ENCODE data around the gene CCDC88A.

CCDC88A gene

DNA sequence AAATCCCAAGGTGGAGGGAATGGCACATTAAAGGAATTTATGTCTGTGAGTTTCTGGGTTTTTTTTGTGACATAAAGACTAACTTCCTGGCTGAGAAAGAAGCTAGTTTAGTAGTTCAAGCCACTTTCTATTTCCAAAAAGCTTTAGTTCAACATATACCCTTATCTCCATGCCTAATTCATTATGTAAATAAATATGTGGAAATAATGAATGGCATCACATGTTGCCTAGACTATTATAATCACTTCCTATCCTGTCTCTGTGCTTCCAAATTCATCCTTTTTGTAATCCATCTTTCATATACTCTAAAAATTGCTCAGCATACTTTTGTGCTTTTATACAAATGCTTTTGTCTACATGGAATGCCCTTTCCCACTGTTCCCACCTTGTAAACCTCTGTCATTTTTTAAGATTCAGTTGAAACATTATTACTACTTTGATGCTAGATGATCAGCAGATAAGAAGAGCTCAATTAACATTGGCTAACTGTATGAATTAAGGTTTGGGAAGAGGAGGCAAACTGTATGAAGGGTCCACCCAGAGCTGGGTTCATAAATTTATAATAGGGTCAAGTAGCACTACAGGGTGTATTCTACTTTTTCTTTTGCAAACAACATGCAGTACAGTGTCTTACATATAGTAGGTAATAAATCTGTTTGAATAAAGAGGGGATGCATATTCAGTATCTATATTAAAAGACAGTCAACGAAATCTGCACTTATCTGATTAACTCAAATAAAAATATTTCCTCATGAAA, 88.9 kb downstream of the CCDC88A start:
- no peak for DNase-seq
- Histone ChIP-seq H2BK120ac (ENCODE audit: low read depth, low read length) (no peak overlapping the region), H3K23ac (ENCODE audit: low read length in 2 of 2) (no peak overlapping the region), H4K8ac (ENCODE audit: low read length) (no peak overlapping the region), H4K91ac (ENCODE audit: low read length) (no peak overlapping the region), H3K14ac (ENCODE audit: low read length in 2 of 2) (no peak overlapping the region), H2BK12ac (ENCODE audit: low read length in 2 of 2) (no peak overlapping the region), H3K18ac (ENCODE audit: low read depth in 1 of 2, low read length in 2 of 2) (no peak overlapping the region), H3K4ac (ENCODE audit: low read depth in 1 of 2, low read length in 2 of 2) (no peak overlapping the region), H3K36me3 (ENCODE audit: control insufficient read depth in 1 of 2, insufficient read depth in 2 of 2, low read depth in 1 of 2, low read length in 2 of 2) (peaks cover 4 to 65% of the 10 kb centered on the region in 2 experiments), H2BK5ac (ENCODE audit: low read depth, low read length, poor library complexity, severe bottlenecking) (no peak overlapping the region), H3K79me1 (replicated peaks; ENCODE audit: low read length, poor library complexity, severe bottlenecking) (no peaks in the 10 kb centered on the region), H3K27ac (ENCODE audit: low read length, poor library complexity, severe bottlenecking) (no peak overlapping the region), H2AFZ (ENCODE audit: low read depth, low read length) (no peak overlapping the region), H3K4me1 (ENCODE audit: control insufficient read depth, insufficient read depth, low read depth, low read length) (no peaks in the 10 kb centered on the region), H3K27me3 (ENCODE audit: control insufficient read depth in 1 of 2, insufficient read depth in 1 of 2, low read length in 2 of 2) (no peaks in the 10 kb centered on the region), H2BK15ac (ENCODE audit: low read depth, poor library complexity, severe bottlenecking) (no peak overlapping the region), H3K9ac (ENCODE audit: low read length) (no peak overlapping the region), H3K4me2 (ENCODE audit: low read length, poor library complexity, severe bottlenecking) (no peak overlapping the region), H3K4me3 (ENCODE audit: insufficient read depth in 1 of 2, low read depth in 1 of 2, low read length in 2 of 2) (no peak overlapping the region), H2AK5ac (ENCODE audit: low read length, severe bottlenecking) (no peak overlapping the region), H3K9me3 (ENCODE audit: control insufficient read depth, low read length) (peaks cover 9% of the 10 kb centered on the region)
- WGBS, result no CpG with 5 or more reads among the region's 1 CpG

DNA sequence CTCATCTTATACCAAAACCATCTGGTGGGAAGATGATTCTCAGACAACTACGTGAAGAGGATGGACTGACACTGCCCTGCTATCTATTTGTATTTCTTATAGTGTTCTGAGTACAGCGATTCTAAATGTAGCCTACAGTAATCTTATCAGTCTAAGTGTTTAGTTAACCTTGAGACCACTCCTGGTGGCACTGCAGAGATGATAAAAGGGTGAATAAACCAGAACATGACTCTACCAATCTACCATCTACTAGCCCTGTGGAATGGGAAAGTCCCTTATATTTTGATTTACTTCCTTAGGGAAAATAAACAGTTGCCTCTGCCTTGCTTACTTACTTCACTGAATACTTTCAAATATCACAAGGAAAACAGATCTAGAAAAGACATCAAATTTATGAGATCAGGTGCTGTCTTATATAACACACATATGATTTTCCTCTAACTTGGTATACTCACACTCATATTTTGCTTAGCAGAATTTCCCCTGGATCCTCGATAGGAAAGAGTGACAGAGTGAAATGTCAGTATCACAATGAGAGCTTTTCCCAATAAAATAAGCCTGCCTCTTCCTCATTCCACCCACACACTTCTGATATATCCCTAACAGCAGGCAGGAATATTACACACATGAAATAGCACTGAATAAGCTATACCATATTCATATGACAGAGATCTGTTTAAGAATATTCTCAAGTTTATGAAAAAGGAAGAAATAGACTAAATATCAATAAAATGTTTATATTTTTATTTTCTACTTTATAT, 92.0 kb downstream of the CCDC88A start:
- 93% methylated on average over 1 of the region's 3 CpGs for WGBS
- H2BK12ac ChIP-seq (ENCODE audit: low read length in 2 of 2), result no peak overlapping the region

GRCh38 chr2:55314985-55315384, 104.7 kb downstream of the CCDC88A start:
- Histone ChIP-seq H3K4me1 (ENCODE audit: control insufficient read depth, insufficient read depth, low read depth, low read length) (no peaks in the 10 kb centered on the region), H2AK5ac (ENCODE audit: low read length, severe bottlenecking) (no peak overlapping the region), H3K36me3 (ENCODE audit: control insufficient read depth in 1 of 2, insufficient read depth in 2 of 2, low read depth in 1 of 2, low read length in 2 of 2) (peaks cover 12 to 68% of the 10 kb centered on the region in 2 experiments), H3K4me2 (ENCODE audit: low read length, poor library complexity, severe bottlenecking) (no peak overlapping the region), H2AFZ (ENCODE audit: low read depth, low read length) (no peak overlapping the region), H3K79me1 (replicated peaks; ENCODE audit: low read length, poor library complexity, severe bottlenecking) (peaks cover 3% of the 10 kb centered on the region), H3K9me3 (ENCODE audit: control insufficient read depth, low read length) (no peaks in the 10 kb centered on the region), H2BK12ac (ENCODE audit: low read length in 2 of 2) (no peak overlapping the region), H3K23ac (ENCODE audit: low read length in 2 of 2) (no peak overlapping the region), H3K27me3 (ENCODE audit: control insufficient read depth in 1 of 2, insufficient read depth in 1 of 2, low read length in 2 of 2) (no peaks in the 10 kb centered on the region), H4K8ac (ENCODE audit: low read length) (no peak overlapping the region), H3K27ac (ENCODE audit: low read length, poor library complexity, severe bottlenecking) (no peak overlapping the region), H3K4ac (ENCODE audit: low read depth in 1 of 2, low read length in 2 of 2) (no peak overlapping the region), H2BK15ac (ENCODE audit: low read depth, poor library complexity, severe bottlenecking) (no peak overlapping the region), H3K14ac (ENCODE audit: low read length in 2 of 2) (no peak overlapping the region), H4K91ac (ENCODE audit: low read length) (no peak overlapping the region), H2BK5ac (ENCODE audit: low read depth, low read length, poor library complexity, severe bottlenecking) (no peak overlapping the region), H3K9ac (ENCODE audit: low read length) (no peak overlapping the region), H2BK120ac (ENCODE audit: low read depth, low read length) (no peak overlapping the region), H3K18ac (ENCODE audit: low read depth in 1 of 2, low read length in 2 of 2) (no peak overlapping the region), H3K4me3 (ENCODE audit: insufficient read depth in 1 of 2, low read depth in 1 of 2, low read length in 2 of 2) (no peak overlapping the region)
- 80% methylated on average over 1 of the region's 1 CpG for WGBS
- no peak for DNase-seq

More for the DNA sequence above, 92.0 kb downstream of the CCDC88A start:
- Histone ChIP-seq H3K4me1 (ENCODE audit: control insufficient read depth, insufficient read depth, low read depth, low read length) (no peaks in the 10 kb centered on the region), H2BK5ac (ENCODE audit: low read depth, low read length, poor library complexity, severe bottlenecking) (no peak overlapping the region), H3K79me1 (replicated peaks; ENCODE audit: low read length, poor library complexity, severe bottlenecking) (no peaks in the 10 kb centered on the region), H2BK120ac (ENCODE audit: low read depth, low read length) (no peak overlapping the region), H3K23ac (ENCODE audit: low read length in 2 of 2) (no peak overlapping the region), H3K9me3 (ENCODE audit: control insufficient read depth, low read length) (peaks cover 12% of the 10 kb centered on the region), H3K27ac (ENCODE audit: low read length, poor library complexity, severe bottlenecking) (no peak overlapping the region), H3K9ac (ENCODE audit: low read length) (no peak overlapping the region), H3K4me3 (ENCODE audit: insufficient read depth in 1 of 2, low read depth in 1 of 2, low read length in 2 of 2) (no peak overlapping the region), H4K8ac (ENCODE audit: low read length) (no peak overlapping the region), H3K4me2 (ENCODE audit: low read length, poor library complexity, severe bottlenecking) (no peak overlapping the region), H3K36me3 (ENCODE audit: control insufficient read depth in 1 of 2, insufficient read depth in 2 of 2, low read depth in 1 of 2, low read length in 2 of 2) (peaks cover 7 to 57% of the 10 kb centered on the region in 2 experiments), H2BK15ac (ENCODE audit: low read depth, poor library complexity, severe bottlenecking) (no peak overlapping the region), H3K4ac (ENCODE audit: low read depth in 1 of 2, low read length in 2 of 2) (no peak overlapping the region), H2AFZ (ENCODE audit: low read depth, low read length) (no peak overlapping the region), H2AK5ac (ENCODE audit: low read length, severe bottlenecking) (no peak overlapping the region), H4K91ac (ENCODE audit: low read length) (no peak overlapping the region), H3K14ac (ENCODE audit: low read length in 2 of 2) (no peak overlapping the region), H3K27me3 (ENCODE audit: control insufficient read depth in 1 of 2, insufficient read depth in 1 of 2, low read length in 2 of 2) (no peaks in the 10 kb centered on the region), H3K18ac (ENCODE audit: low read depth in 1 of 2, low read length in 2 of 2) (no peak overlapping the region)
- no peak for DNase-seq

DNA sequence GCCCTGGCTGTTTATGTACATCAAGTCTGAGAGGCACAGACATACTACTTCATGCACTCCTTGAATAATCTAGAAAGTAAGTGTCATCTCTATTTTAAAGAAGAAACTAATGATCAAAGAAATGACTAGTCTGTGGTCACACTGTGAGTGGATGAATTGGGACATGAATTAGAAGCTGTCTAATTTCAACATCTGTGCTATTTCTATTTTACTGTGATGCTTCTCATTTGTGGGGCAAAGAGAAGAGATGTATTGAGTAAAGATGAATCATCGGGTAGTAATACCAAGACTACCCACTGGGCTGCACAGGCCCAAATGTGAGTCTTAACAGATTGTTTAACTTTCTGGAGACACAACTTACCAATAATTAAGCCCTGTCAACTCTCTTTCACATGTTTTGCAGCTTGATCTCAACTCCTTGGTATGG, 108.2 kb downstream of the CCDC88A start:
- Histone ChIP-seq H3K27me3 (ENCODE audit: control insufficient read depth in 1 of 2, insufficient read depth in 1 of 2, low read length in 2 of 2) (no peaks in the 10 kb centered on the region), H3K27ac (ENCODE audit: low read length, poor library complexity, severe bottlenecking) (no peak overlapping the region), H2BK15ac (ENCODE audit: low read depth, poor library complexity, severe bottlenecking) (no peak overlapping the region), H2BK12ac (ENCODE audit: low read length in 2 of 2) (no peak overlapping the region), H3K4me3 (ENCODE audit: insufficient read depth in 1 of 2, low read depth in 1 of 2, low read length in 2 of 2) (no peak overlapping the region), H3K79me1 (replicated peaks; ENCODE audit: low read length, poor library complexity, severe bottlenecking) (peaks cover 3% of the 10 kb centered on the region), H3K4me1 (ENCODE audit: control insufficient read depth, insufficient read depth, low read depth, low read length) (no peaks in the 10 kb centered on the region), H4K91ac (ENCODE audit: low read length) (no peak overlapping the region), H3K14ac (ENCODE audit: low read length in 2 of 2) (no peak overlapping the region), H3K4ac (ENCODE audit: low read depth in 1 of 2, low read length in 2 of 2) (no peak overlapping the region), H2AK5ac (ENCODE audit: low read length, severe bottlenecking) (no peak overlapping the region), H3K9me3 (ENCODE audit: control insufficient read depth, low read length) (no peaks in the 10 kb centered on the region), H2BK5ac (ENCODE audit: low read depth, low read length, poor library complexity, severe bottlenecking) (no peak overlapping the region), H2AFZ (ENCODE audit: low read depth, low read length) (no peak overlapping the region), H4K8ac (ENCODE audit: low read length) (no peak overlapping the region), H3K9ac (ENCODE audit: low read length) (no peak overlapping the region), H3K4me2 (ENCODE audit: low read length, poor library complexity, severe bottlenecking) (no peak overlapping the region), H2BK120ac (ENCODE audit: low read depth, low read length) (no peak overlapping the region), H3K36me3 (ENCODE audit: control insufficient read depth in 1 of 2, insufficient read depth in 2 of 2, low read depth in 1 of 2, low read length in 2 of 2) (peaks cover 9 to 62% of the 10 kb centered on the region in 2 experiments), H3K18ac (ENCODE audit: low read depth in 1 of 2, low read length in 2 of 2) (no peak overlapping the region), H3K23ac (ENCODE audit: low read length in 2 of 2) (no peak overlapping the region)
- DNase-seq, result peak; percentile 69
- 78% methylated on average over 1 of the region's 1 CpG for WGBS
